HG03571 (cell line): Measurements from ENCODE around the gene PRKCA.
A peak's percentile ranks its signal among the peaks of the same experiment; 100 is the strongest.
"Not testable (repeated sequence)": the region's sequence is repeated elsewhere in the genome, so short reads cannot be mapped to it uniquely, and the experiment has no call there.

ENCODE experiments used
- ATAC-seq: cut with Tn5 transposase; IDR thresholded peaks from one replicate; pipeline ENCODE4 v1.9.1; 2021; ENCODE audit not compliant: unreplicated experiment

Gene PRKCA

DNA sequence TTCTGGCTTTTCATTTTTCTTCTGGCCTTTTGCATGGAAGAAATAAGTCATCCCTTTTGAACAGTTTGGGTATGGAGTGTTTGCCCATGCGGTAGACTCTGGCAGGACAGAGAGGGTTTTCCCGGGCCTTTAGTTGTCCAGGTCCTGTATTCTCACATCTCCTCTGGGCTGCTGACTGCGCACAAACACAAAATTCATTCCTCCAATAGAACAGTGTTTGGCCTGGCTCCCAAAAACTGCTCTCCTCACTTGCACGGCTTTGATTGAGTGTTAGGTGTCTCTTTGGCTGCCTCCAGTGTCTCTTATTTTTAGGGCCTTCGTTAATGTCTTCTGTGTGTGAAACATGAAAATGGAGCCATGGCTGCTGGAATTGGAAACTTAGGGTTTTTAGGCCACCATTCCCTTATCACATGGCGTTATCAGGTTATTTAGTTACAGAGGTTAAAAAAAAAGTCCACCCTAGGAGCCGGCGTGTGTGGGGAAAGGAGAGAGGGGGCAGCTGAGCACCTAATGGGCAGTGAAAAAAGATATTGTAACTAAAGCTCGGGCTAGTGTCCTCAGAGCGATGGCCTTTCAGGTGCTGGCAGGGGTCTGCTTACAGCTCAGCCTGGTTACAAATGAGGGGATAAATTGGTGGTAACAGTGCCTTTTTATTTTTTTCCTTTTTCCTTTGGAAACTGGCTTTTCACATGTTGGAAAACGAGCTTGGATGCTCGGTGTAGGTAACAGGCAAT lies 47.3 kb downstream of the PRKCA start:
- no peak for ATAC-seq

DNA sequence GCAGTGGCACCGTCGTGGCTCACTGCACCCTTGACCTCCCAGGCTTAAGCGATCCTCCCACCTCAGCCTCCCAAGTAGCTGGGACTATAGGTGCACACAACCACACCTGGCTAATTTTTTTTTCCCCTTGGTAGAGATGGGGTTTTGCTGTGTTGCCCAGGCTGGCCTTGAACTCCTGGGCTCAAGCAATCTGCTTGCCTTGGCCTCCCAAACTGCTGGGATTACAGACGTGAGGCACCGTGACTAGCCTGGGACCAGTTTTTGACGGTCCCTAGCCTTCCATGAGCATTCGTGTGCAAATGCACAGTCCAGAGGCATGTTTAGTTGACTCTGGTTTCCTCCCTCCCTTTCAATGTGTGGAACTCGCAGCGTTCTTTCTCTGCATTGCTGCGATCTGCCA lies 48.2 kb downstream of the PRKCA start:
- ATAC-seq = not testable (repeated sequence)

GRCh38 chr17:66351033-66351432 lies 48.6 kb downstream of the PRKCA start:
- no peak for ATAC-seq

DNA sequence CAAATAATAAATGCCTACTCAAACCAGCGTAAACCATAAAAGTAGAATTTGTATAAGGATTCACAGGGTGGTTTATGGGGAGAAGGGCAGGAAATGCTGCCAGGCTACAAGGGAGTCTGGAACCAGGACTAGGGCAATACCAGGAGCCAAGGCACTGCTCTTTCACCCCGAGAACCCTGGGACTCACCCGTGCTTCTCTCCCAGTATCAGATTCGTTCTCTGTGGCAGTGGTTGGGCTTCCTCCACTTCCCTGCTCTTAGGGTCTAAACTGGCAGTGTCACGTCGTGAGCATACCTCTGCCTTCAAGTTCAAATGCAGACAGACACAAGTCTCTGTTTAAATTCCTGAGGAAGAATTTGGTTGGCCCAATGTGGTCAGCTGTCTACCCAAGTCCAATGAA lies 49.3 kb downstream of the PRKCA start:
- no peak for ATAC-seq

DNA sequence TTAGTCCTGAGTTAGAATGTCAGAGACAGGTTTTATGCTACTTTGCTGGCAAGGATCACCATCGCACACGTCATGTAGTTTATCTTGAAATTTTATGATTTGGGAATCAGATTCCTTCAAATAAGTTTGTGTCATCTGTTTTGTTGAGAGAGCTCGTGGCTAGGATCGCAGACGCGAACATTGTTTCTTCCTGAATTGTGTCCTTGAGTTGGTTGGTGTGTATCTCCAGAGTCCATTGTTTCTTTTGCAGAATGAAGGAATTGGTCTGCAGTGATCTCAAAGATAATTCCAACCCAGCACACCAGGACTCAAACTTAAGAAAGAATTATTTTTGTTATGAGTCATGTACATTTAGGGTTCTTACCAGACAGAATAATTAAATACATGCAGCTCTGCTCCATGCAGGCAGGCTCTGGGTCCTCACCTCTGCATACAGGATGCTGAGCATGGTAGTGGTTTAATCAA lies 51.6 kb downstream of the PRKCA start:
- ATAC-seq = no peak

- no peak for ATAC-seq
Measured at GRCh38 chr17:66354472-66354871, 52.1 kb downstream of the PRKCA start.

DNA sequence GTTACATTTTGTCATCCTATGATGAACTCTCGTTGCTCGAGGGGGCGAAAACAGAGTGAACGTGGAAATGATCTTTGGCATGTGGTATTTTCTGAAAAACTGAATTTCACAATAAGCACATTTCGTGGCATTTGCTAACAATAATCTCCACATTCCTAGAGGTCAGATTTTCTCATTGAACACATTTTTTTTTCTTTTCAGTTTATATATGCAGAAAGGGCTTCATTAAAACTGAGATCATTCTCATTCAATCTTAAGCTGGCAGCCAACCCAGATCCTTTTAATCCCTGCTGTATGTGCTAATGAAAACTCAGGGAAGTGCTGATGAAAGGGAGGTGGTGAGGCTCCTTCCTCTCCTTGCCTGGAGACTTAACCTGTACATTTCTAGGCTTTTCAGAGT lies 52.6 kb downstream of the PRKCA start:
- no peak for ATAC-seq

DNA sequence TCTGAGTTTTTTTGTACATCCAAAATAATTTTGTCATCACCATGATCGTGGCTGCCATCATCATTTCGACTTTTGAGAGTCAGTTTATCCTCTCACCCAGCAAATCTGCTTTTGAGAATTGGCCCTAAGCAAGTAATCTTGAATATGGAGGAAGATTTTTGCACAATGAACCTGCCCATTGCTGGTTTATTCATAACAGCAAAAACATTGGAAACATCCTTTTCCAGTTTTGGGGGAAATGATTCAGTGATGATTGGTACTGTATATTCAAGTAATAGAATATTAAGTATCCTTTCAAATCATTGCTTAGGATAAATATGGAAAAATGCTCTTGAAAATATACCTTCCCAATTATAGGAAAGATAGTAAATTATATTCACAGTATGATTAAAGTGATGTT lies 53.1 kb downstream of the PRKCA start:
- no peak for ATAC-seq

- ATAC-seq = no peak
Measured at GRCh38 chr17:66357037-66357436, 54.6 kb downstream of the PRKCA start.

DNA sequence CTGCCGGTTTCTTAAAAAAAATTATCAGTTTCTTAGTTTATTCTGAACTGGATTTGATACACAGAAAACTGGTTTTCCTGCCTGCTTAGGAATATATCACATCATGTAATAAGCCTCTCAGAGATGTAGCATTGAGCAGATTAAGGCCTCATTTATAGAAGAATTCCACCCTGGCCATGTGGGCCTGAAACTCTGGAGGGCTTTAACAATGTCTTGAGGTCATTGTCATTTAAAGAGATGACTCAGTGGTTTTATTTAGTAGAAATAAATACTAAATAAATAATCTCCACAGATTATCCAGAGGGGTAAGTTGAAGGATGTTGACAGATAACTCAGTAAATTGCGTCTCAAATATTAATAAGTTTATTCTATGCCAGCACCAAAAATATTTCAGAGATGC lies 56.9 kb downstream of the PRKCA start:
- ATAC-seq = no peak

- not testable (repeated sequence) for ATAC-seq
Measured at GRCh38 chr17:66360961-66361565, 58.6 kb downstream of the PRKCA start.

DNA sequence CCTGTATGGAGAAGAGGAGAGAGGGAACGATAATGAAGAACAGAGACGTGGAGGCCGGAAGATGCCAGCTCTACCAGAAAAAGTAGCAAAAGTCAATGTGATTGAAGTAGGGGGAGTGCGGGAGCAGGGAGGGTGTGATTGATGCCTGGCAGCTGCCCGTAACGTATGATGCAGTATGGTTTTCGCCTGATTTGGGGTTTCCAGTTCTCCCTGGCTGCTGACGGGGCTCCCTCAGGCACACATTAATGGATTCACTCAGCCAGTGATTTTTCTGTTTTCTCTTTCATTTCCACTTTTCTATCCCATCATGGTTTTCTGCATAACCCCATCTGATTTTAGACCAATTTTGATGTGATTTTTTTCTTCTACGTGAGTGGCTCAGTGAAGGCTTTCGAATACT lies 62.1 kb downstream of the PRKCA start:
- no peak for ATAC-seq

DNA sequence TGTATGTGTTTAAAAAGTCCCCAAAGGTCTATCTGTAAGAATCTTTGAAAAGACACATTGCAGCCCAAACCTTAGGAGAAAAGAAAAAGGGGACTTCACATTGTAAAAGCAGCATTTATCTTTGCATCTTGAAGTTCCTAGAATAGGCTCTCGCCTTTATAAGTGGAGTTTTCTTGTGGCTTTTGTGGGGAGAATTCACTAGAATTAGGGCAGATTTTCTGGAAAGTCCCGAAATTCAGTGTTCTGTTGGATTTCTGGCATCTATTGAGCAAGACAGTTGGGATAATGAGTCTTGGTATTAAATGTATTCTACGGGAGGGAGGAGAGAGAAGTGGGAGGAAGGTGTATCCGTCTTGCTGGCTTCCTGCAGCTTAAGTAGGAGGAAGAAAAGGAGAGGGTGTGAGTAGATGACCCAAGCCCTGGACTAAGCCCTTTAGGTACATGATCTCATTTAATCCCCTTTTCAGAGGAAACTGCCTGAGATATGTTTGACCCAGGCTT lies 62.6 kb downstream of the PRKCA start:
- no peak for ATAC-seq

DNA sequence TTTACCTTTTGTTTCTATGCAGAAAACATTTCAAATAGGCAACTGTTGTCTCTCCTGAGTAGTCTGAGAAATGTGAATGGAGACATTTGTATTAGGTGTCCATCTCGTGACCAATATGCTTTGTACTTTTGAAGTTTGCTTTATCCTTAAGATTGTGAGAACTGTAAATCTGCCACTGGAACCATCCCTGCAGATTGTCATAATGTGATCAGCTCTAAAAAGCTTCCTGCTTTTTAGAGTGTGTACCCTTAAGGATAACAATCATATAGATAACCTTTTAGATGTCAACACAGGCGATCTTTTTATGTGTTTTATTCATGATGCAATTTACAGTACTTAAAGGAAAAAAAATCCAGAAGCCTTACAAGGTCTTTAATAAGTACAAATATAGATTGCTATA lies 63.5 kb downstream of the PRKCA start:
- ATAC-seq = no peak

- ATAC-seq = no peak
Measured at GRCh38 chr17:66367107-66367506, 64.7 kb downstream of the PRKCA start.

GRCh38 chr17:66369830-66370229 lies 67.4 kb downstream of the PRKCA start:
- ATAC-seq = no peak

GRCh38 chr17:66371561-66371960 lies 69.1 kb downstream of the PRKCA start:
- ATAC-seq = no peak

GRCh38 chr17:66372182-66372581 lies 69.8 kb downstream of the PRKCA start:
- no peak for ATAC-seq

- ATAC-seq = no peak
Measured at GRCh38 chr17:66373079-66373478, 70.7 kb downstream of the PRKCA start.

GRCh38 chr17:66373944-66374817 lies 71.8 kb downstream of the PRKCA start:
- ATAC-seq = no peak

- peak; percentile 73 for ATAC-seq
Measured at GRCh38 chr17:66375121-66375520, 72.7 kb downstream of the PRKCA start.

DNA sequence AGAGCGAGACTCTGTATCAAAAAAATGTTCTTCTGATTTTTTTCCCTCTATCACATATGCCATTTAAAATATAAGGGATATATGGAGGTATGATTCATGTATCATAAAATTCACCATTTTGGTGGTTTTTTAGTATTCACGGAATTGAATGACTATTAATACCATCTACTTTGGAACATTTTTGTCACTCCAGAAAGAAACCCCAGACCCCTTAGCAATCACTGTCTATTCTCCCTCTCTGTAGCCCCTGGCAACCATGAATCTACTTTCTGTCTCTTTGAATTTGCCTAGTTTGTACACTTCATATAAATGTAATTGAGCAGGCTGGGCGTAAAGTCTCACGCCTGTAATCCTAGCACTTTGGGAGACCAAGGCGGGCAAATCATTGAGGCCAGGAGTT lies 75.9 kb downstream of the PRKCA start:
- no peak for ATAC-seq
